Transverse colon (tissue), 4 donors: ENCODE measurements around the gene DAW1.

Experiments used
- EP300 ChIP-seq: sonication (generic); formaldehyde crosslinking; IDR thresholded peaks from one replicate; pipeline ENCODE4 v1.6.1; 2017; ENCODE audit warnings: antibody characterized with exemption, low read depth
- POLR2AphosphoS5 ChIP-seq, 3 donors: sonication (generic); formaldehyde crosslinking; IDR thresholded peaks; one replicate each; pipeline ENCODE4 v1.6.1; 2016; ENCODE audit warnings: antibody characterized with exemption in 3 of 3
- TF ChIP-seq, protein P1 (sequence below), 5 experiments: fragments of 200-600 bp in 3 of 5; fragments of 450-650 bp in 2 of 5; sonication (generic) in 3 of 5; IDR thresholded peaks; 1 replicate in 2 of 5; 2 replicates in 3 of 5; pipeline ENCODE4 v1.5.1; 2016 to 2017; ENCODE audit warnings: antibody characterized with exemption in 5 of 5, inconsistent platforms in 3 of 5, mild to moderate bottlenecking in 2 of 5, moderate library complexity in 1 of 5

DNA sequence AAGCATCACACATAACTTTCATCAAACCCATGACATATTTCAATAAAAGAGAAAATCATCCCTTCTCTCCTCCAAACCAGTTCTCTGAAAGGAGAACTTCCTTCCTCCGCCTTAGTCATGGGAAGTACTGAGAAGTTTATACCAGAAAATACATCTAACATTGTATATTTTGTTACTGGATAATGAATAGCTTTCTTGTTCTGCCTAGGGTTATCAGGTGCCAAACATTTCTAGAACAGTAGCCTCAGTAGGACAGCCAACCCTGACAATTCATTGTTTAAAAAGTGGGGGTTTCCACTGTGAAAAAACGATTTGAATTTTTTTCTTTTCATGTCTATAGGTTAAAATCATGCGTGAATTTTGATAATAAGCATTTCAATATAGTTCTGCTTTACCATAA is 16.0 kb upstream of the DAW1 start:
- TF ChIP-seq, protein P1, sequence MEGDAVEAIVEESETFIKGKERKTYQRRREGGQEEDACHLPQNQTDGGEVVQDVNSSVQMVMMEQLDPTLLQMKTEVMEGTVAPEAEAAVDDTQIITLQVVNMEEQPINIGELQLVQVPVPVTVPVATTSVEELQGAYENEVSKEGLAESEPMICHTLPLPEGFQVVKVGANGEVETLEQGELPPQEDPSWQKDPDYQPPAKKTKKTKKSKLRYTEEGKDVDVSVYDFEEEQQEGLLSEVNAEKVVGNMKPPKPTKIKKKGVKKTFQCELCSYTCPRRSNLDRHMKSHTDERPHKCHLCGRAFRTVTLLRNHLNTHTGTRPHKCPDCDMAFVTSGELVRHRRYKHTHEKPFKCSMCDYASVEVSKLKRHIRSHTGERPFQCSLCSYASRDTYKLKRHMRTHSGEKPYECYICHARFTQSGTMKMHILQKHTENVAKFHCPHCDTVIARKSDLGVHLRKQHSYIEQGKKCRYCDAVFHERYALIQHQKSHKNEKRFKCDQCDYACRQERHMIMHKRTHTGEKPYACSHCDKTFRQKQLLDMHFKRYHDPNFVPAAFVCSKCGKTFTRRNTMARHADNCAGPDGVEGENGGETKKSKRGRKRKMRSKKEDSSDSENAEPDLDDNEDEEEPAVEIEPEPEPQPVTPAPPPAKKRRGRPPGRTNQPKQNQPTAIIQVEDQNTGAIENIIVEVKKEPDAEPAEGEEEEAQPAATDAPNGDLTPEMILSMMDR (IDR thresholded peaks at IDR 0.05): no peak
- TF ChIP-seq EP300: no peak
- TF ChIP-seq POLR2AphosphoS5 (IDR thresholded peaks at IDR 0.05): no peak
